Neuronal stem cell (in vitro differentiated cells): ENCODE measurements around the gene PLEKHA5.

Experiments used
- DNase-seq: peaks from one replicate; pipeline ENCODE4 v3.0.0-alpha.2; 2013; ENCODE audit warnings: low spot score
- H2AFZ ChIP-seq: one replicate; pipeline ENCODE4 v1.6.1; 2013; ENCODE audit warnings: mild to moderate bottlenecking, low read length, inconsistent platforms
- H2AK5ac ChIP-seq: 2 replicates; pipeline ENCODE4 v1.6.1; 2013; ENCODE audit warnings: low read depth, mild to moderate bottlenecking, inconsistent platforms, low read length, moderate library complexity, mixed read lengths
- H2BK120ac ChIP-seq: 2 replicates; pipeline ENCODE4 v1.6.1; 2013; ENCODE audit warnings: low read depth, mild to moderate bottlenecking, inconsistent platforms, low read length, moderate library complexity, mixed read lengths
- H2BK12ac ChIP-seq: one replicate; pipeline ENCODE4 v1.6.1; 2013; ENCODE audit warnings: low read length, inconsistent platforms
- H2BK15ac ChIP-seq: 2 replicates; pipeline ENCODE4 v1.6.1; 2013; ENCODE audit warnings: mild to moderate bottlenecking, low read length, inconsistent platforms, mixed read lengths
- H2BK5ac ChIP-seq: one replicate; pipeline ENCODE4 v1.6.1; 2013; ENCODE audit warnings: inconsistent platforms, mild to moderate bottlenecking, low read length, moderate library complexity
- H3K14ac ChIP-seq: one replicate; pipeline ENCODE4 v1.6.1; 2013; ENCODE audit warnings: low read length, inconsistent platforms
- H3K18ac ChIP-seq: 2 replicates; pipeline ENCODE4 v1.6.1; 2013; ENCODE audit warnings: low read length, inconsistent platforms
- H3K23ac ChIP-seq: 2 replicates; pipeline ENCODE4 v1.6.1; 2013; ENCODE audit warnings: low read depth, mild to moderate bottlenecking, mixed read lengths, low read length, inconsistent platforms; ENCODE audit not compliant: poor library complexity
- H3K27ac ChIP-seq: replicated peaks from 3 replicates; pipeline ENCODE4 v1.5.1; 2013; ENCODE audit warnings: low read length, inconsistent platforms
- H3K27me3 ChIP-seq, 3 experiments: 2 replicates each; pipeline ENCODE4 v1.6.1; 2013; ENCODE audit warnings: low read length in 3 of 3, mild to moderate bottlenecking in 2 of 3, inconsistent platforms in 1 of 3, low read depth in 1 of 3, mixed read lengths in 1 of 3, moderate library complexity in 1 of 3; ENCODE audit not compliant: control insufficient read depth in 3 of 3, insufficient read depth in 3 of 3
- H3K36me3 ChIP-seq, 2 donors: replicated peaks in 1 of 2; 2 replicates each; pipeline ENCODE4 v1.6.1; 2013; ENCODE audit warnings: low read length in 2 of 2; ENCODE audit not compliant: control insufficient read depth in 2 of 2, insufficient read depth in 2 of 2
- H3K4ac ChIP-seq: 2 replicates; pipeline ENCODE4 v1.6.1; 2013; ENCODE audit warnings: inconsistent platforms, mild to moderate bottlenecking, low read length, moderate library complexity
- H3K4me1 ChIP-seq, 2 donors: 1 replicate in 1 of 2; 2 replicates in 1 of 2; pipeline ENCODE4 v1.6.1; 2013; ENCODE audit warnings: low read length in 2 of 2, low read depth in 1 of 2; ENCODE audit not compliant: control insufficient read depth in 2 of 2, insufficient read depth in 1 of 2
- H3K4me2 ChIP-seq: one replicate; pipeline ENCODE4 v1.6.1; 2013; ENCODE audit warnings: mild to moderate bottlenecking, low read length, inconsistent platforms; ENCODE audit not compliant: insufficient read depth, poor library complexity, severe bottlenecking
- H3K4me3 ChIP-seq, 2 donors: 2 replicates each; pipeline ENCODE4 v1.5.1; 2013; ENCODE audit warnings: low read length in 2 of 2, mild to moderate bottlenecking in 2 of 2, inconsistent platforms in 1 of 2, moderate library complexity in 1 of 2
- H3K79me1 ChIP-seq: one replicate; pipeline ENCODE4 v1.6.1; 2013; ENCODE audit warnings: low read depth, mild to moderate bottlenecking, inconsistent platforms, low read length, moderate library complexity
- H3K9ac ChIP-seq: one replicate; pipeline ENCODE4 v1.6.1; 2013; ENCODE audit warnings: mild to moderate bottlenecking, low read depth, low read length, inconsistent platforms; ENCODE audit not compliant: poor library complexity
- H3K9me3 ChIP-seq, 2 donors: replicated peaks in 1 of 2; 2 replicates each; pipeline versions ENCODE3 to v1.6.1; 2013; ENCODE audit warnings: low read length in 2 of 2, mild to moderate bottlenecking in 2 of 2, inconsistent platforms in 1 of 2, low read depth in 1 of 2, mixed read lengths in 1 of 2, moderate library complexity in 1 of 2; ENCODE audit not compliant: control insufficient read depth in 2 of 2, insufficient read depth in 1 of 2
- H4K8ac ChIP-seq: one replicate; pipeline ENCODE4 v1.6.1; 2013; ENCODE audit warnings: low read depth, mild to moderate bottlenecking, inconsistent platforms, low read length, moderate library complexity
- H4K91ac ChIP-seq: one replicate; pipeline ENCODE4 v1.6.1; 2013; ENCODE audit warnings: low read length, low read depth, mild to moderate bottlenecking, inconsistent platforms; ENCODE audit not compliant: poor library complexity
- WGBS, 2 donors: extraction: QIAGEN DNeasy Blood & Tissue Kit; methylation state at CpG; one replicate each; pipeline ENCODE4 v1.1.7; 2013; ENCODE audit warnings: missing lambda C conversion rate in 2 of 2, mixed read lengths in 1 of 2; ENCODE audit not compliant: insufficient read length in 2 of 2, insufficient replicate concordance in 1 of 2; ENCODE audit errors: extremely low coverage in 2 of 2; 5-methylcytosine and 5-hydroxymethylcytosine counted together

Gene PLEKHA5

GRCh38 chr12:19148860-19149259, 19.3 kb downstream of the PLEKHA5 start:
- Histone ChIP-seq H3K36me3 (peaks cover 13 to 88% of the 10 kb centered on the region in 2 donors), H3K4me2 (no peak overlapping the region), H3K9me3 (peaks cover 0 to 28% of the 10 kb centered on the region in 2 donors), H4K8ac (no peak overlapping the region), H2AFZ (no peak overlapping the region), H3K4me1 (peaks cover 0 to 2% of the 10 kb centered on the region in 2 donors), H3K27me3 (no peaks in the 10 kb centered on the region), H2BK12ac (no peak overlapping the region), H3K23ac (no peak overlapping the region), H2AK5ac (no peak overlapping the region), H2BK15ac (no peak overlapping the region), H3K79me1 (peaks cover 5% of the 10 kb centered on the region), H3K9ac (no peak overlapping the region), H3K4me3 (no peak overlapping the region), H3K18ac (no peak overlapping the region), H3K14ac (no peak overlapping the region), H4K91ac (no peak overlapping the region), H2BK120ac (no peak overlapping the region), H2BK5ac (no peak overlapping the region), H3K27ac (no peak overlapping the region), H3K4ac (no peak overlapping the region)
- no peak for DNase-seq

- Histone ChIP-seq H2BK12ac (no peak overlapping the region), H4K91ac (no peak overlapping the region), H2BK5ac (no peak overlapping the region), H3K4me3 (no peak overlapping the region), H2AK5ac (no peak overlapping the region), H4K8ac (no peak overlapping the region), H3K9me3 (peaks cover 0 to 28% of the 10 kb centered on the region in 2 donors), H3K27ac (no peak overlapping the region), H2BK120ac (no peak overlapping the region), H3K36me3 (peaks cover 6 to 81% of the 10 kb centered on the region in 2 donors), H3K4me2 (no peak overlapping the region), H3K18ac (no peak overlapping the region), H3K23ac (no peak overlapping the region), H3K27me3 (no peaks in the 10 kb centered on the region), H2BK15ac (no peak overlapping the region), H3K79me1 (peaks cover 3% of the 10 kb centered on the region), H2AFZ (no peak overlapping the region), H3K9ac (no peak overlapping the region), H3K4me1 (peaks cover 0 to 2% of the 10 kb centered on the region in 2 donors), H3K4ac (no peak overlapping the region), H3K14ac (no peak overlapping the region)
- no peak for DNase-seq
- WGBS, 2 donors: no CpG with 5 or more reads among the region's 2 CpGs
These were observed 20.9 kb downstream of the PLEKHA5 start for GRCh38 chr12:19150273-19150900.

GRCh38 chr12:19151298-19151697, 21.8 kb downstream of the PLEKHA5 start:
- H3K9me3 ChIP-seq: peaks cover 0 to 28% of the 10 kb centered on the region in 2 donors
- H2BK5ac ChIP-seq: no peak overlapping the region
- WGBS, 2 donors: no CpG with 5 or more reads among the region's 1 CpG
- H3K4me1 ChIP-seq: peaks cover 2 to 5% of the 10 kb centered on the region in 2 donors
- H3K27ac ChIP-seq: no peak overlapping the region
- H3K4me2 ChIP-seq: no peak overlapping the region
- no peak overlapping the region for H3K4ac ChIP-seq
- peaks cover 3% of the 10 kb centered on the region for H3K79me1 ChIP-seq
- H3K9ac ChIP-seq: no peak overlapping the region
- no peak overlapping the region for H2AFZ ChIP-seq
- no peak overlapping the region for H3K18ac ChIP-seq
- H3K4me3 ChIP-seq: no peak overlapping the region
- H2BK15ac ChIP-seq: no peak overlapping the region
- no peak overlapping the region for H2BK12ac ChIP-seq
- H3K14ac ChIP-seq: no peak overlapping the region
- no peak overlapping the region for H4K8ac ChIP-seq
- H3K23ac ChIP-seq: no peak overlapping the region
- H3K27me3 ChIP-seq: no peaks in the 10 kb centered on the region
- DNase-seq: no peak
- peaks cover 6 to 73% of the 10 kb centered on the region in 2 donors for H3K36me3 ChIP-seq
- H2AK5ac ChIP-seq: no peak overlapping the region
- H2BK120ac ChIP-seq: no peak overlapping the region
- no peak overlapping the region for H4K91ac ChIP-seq

GRCh38 chr12:19153396-19153795, 23.9 kb downstream of the PLEKHA5 start:
- peaks cover 4 to 63% of the 10 kb centered on the region in 2 donors for H3K36me3 ChIP-seq

More at GRCh38 chr12:19153396-19153795, 23.9 kb downstream of the PLEKHA5 start:
- no CpG with 5 or more reads among the region's 2 CpGs for WGBS, 2 donors
- Histone ChIP-seq H4K91ac (no peak overlapping the region), H4K8ac (no peak overlapping the region), H3K4me1 (peaks cover under 1 to 5% of the 10 kb centered on the region in 2 donors), H2AFZ (no peak overlapping the region), H3K14ac (no peak overlapping the region), H3K79me1 (peaks cover 1% of the 10 kb centered on the region), H3K4me3 (no peak overlapping the region), H3K23ac (no peak overlapping the region), H3K27me3 (no peaks in the 10 kb centered on the region), H3K9me3 (peaks cover 0 to 21% of the 10 kb centered on the region in 2 donors), H2AK5ac (no peak overlapping the region), H3K9ac (no peak overlapping the region), H3K4ac (no peak overlapping the region), H2BK120ac (no peak overlapping the region), H2BK15ac (no peak overlapping the region), H2BK5ac (no peak overlapping the region), H2BK12ac (no peak overlapping the region), H3K27ac (no peak overlapping the region), H3K4me2 (no peak overlapping the region), H3K18ac (no peak overlapping the region)
- no peak for DNase-seq
